ENCODE measurements around the gene IMMP2L. TPM values are rescaled to one million over a fixed set of nuclear protein-coding genes. Genes with fewer than 3 reads are reported as not detected.

Gene IMMP2L
- total RNA-seq, 4 donors from 2014 or later: 8.3 to 19.2 (median 17.8) TPM

DNA sequence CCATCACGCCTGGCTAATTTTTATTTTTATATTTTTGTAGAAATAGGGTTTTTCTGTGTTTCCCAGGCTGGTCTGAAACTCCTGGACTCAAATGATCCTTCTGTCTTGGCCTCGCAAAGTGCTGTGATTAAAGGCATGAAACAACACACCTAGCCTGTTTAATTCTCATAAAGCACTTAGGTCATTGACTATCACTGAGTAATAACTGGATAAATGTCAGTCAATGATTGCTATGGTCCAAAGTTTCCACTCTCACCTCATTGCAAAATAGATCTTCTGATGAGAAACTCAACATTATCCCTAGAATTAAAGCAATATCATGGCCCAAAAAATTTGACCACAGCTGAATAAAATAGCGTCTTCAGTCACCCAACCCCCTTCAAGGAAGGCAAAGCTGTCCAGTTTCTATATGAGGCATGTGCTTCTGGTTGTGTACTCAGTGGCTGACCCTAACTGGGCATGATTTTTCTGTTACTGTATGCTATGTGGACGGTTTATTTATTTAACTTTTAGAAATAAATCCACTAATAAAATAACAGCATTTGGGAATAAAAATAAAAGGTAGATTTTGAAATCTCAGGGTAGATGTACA lies 557.9 kb downstream of the IMMP2L start:
- Histone ChIP-seq H3K36me3 (no peaks in the 10 kb centered on the region), H3K27me3 (no peaks in the 10 kb centered on the region), H3K9me3 (no peaks in the 10 kb centered on the region), H3K4me3 (no peak overlapping the region), H3K27ac (no peak overlapping the region), H3K4me1 (no peaks in the 10 kb centered on the region)
- intact Hi-C loops (cut with DNase I; ENCODE audit: low total_unique reads): no loop called here
- ATAC-seq (no peak), DNase-seq (no peak)
- TF ChIP-seq, protein P1, sequence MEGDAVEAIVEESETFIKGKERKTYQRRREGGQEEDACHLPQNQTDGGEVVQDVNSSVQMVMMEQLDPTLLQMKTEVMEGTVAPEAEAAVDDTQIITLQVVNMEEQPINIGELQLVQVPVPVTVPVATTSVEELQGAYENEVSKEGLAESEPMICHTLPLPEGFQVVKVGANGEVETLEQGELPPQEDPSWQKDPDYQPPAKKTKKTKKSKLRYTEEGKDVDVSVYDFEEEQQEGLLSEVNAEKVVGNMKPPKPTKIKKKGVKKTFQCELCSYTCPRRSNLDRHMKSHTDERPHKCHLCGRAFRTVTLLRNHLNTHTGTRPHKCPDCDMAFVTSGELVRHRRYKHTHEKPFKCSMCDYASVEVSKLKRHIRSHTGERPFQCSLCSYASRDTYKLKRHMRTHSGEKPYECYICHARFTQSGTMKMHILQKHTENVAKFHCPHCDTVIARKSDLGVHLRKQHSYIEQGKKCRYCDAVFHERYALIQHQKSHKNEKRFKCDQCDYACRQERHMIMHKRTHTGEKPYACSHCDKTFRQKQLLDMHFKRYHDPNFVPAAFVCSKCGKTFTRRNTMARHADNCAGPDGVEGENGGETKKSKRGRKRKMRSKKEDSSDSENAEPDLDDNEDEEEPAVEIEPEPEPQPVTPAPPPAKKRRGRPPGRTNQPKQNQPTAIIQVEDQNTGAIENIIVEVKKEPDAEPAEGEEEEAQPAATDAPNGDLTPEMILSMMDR (IDR thresholded peaks at IDR 0.05 in 4 of 5, conservative IDR thresholded peaks at IDR 0.05 in 1 of 5): no peak
- TF ChIP-seq POLR2A (IDR thresholded peaks at IDR 0.05): no peak
- in situ Hi-C loops (cut with MboI; ENCODE audit: low sequenced_read_pairs in 4 of 4): no loop called here

DNA sequence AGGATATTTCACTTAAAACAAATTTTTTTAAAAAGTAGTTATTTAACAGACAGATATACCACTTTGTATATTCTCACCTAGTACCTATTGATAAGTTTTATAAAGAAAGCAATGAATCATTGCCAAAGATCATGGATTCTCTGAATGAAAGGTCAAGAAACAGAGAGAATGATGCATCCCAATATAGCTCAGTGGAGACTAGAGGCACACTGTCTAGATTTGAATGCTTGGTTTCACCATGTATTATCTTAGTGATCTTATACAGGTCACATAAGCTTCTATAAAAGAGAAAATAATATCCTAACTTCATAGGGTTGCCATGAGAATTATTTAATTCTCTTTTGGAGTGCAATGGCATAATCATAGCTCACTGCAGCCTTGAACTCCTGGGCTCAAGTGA lies 558.4 kb downstream of the IMMP2L start:
- Histone ChIP-seq H3K27ac (no peak overlapping the region), H3K36me3 (no peaks in the 10 kb centered on the region), H3K4me1 (no peaks in the 10 kb centered on the region), H3K27me3 (no peaks in the 10 kb centered on the region), H3K9me3 (no peaks in the 10 kb centered on the region), H3K4me3 (no peak overlapping the region)
- TF ChIP-seq POLR2A (IDR thresholded peaks at IDR 0.05): no peak
- TF ChIP-seq, protein P1 (IDR thresholded peaks at IDR 0.05 in 4 of 5, conservative IDR thresholded peaks at IDR 0.05 in 1 of 5): no peak
- intact Hi-C loops (cut with DNase I; ENCODE audit: low total_unique reads): no loop called here
- DNase-seq (no peak), ATAC-seq (no peak)
- in situ Hi-C loops (cut with MboI; ENCODE audit: low sequenced_read_pairs in 4 of 4): no loop called here

DNA sequence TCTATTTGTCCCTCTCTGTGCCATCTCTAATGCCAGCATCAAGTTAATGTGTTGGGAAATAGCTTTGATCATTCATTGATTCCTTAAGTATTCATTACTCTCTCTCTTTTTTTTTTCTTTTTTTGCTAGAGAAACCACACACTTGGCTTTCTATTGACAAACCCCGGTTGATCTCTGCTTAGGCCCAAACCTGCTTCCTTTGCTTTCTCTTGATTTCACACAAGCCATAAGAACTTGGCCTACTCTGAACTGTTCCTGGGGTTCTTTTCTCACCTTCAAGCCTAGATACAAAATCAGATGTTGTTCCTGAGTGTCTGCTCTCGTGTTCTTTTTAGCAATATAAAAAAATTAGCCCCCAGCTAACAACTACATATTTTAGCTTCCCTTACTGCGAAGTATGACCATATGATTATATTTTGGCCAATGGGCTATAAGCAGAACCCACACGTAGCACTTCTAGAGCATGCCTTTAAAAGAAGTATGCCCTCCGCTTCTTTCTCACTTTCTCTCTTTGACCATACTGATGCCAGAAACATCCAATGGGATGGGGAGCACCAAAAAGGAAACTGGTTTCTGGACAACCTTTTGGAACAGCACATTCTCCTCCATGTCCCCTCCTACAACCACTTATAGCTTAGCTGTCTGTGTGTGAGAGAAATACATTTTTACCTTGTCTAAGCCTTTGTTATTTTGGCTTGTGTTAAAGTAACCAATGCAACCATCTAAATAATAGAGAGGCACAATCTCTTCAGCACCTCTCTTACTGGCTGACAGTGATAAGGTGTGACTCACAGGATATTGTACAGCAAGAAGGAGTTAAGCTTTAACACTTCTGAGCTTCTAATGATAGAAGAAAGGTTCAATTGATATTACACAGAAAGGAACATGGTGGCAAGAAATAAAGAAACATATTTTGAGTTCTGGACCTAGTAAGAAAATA lies 568.0 kb downstream of the IMMP2L start:
- no peaks in the 10 kb centered on the region for H3K4me1 ChIP-seq
- intact Hi-C loops (cut with DNase I; ENCODE audit: low total_unique reads) (no loop called here), in situ Hi-C loops (cut with MboI; ENCODE audit: low sequenced_read_pairs in 4 of 4) (no loop called here)
- H3K27me3 ChIP-seq: no peaks in the 10 kb centered on the region
- no peak overlapping the region for H3K4me3 ChIP-seq
- no peak overlapping the region for H3K27ac ChIP-seq
- H3K9me3 ChIP-seq: no peaks in the 10 kb centered on the region
- no peaks in the 10 kb centered on the region for H3K36me3 ChIP-seq
- ATAC-seq (no peak), DNase-seq (no peak)
- TF ChIP-seq, protein P1 (IDR thresholded peaks at IDR 0.05 in 4 of 5, conservative IDR thresholded peaks at IDR 0.05 in 1 of 5): no peak
- TF ChIP-seq POLR2A (IDR thresholded peaks at IDR 0.05): no peak

DNA sequence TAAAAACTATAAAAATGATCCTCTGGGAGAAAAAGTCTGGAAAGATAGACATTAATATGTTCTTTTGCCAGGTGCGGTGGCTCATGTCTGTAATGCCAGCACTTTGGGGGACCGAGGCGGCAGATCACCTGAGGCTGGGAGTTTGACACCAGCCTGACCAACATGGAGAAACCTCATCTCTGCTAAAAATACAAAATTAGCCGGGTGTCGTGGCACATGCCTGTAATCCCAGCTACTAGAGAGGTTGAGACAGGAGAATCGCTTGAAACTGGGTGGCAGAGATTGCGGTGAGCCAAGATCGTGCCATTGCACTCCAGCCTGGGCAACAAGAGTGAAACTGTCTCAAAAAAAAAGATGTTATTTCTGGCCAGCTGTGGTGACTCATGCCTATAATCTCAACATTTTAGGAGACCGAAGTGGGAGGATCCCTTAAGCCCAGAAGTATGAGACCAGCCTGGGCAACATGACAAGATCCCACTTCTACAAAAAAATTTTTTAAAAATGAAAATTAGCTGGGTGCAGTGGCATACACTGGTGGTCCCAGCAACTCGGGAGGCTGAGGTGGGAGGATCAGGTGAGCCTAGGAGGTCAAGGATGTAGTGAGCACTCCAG lies 573.3 kb downstream of the IMMP2L start:
- Histone ChIP-seq H3K27me3 (no peaks in the 10 kb centered on the region), H3K4me1 (no peaks in the 10 kb centered on the region), H3K27ac (no peak overlapping the region), H3K36me3 (no peaks in the 10 kb centered on the region), H3K4me3 (no peak overlapping the region), H3K9me3 (no peaks in the 10 kb centered on the region)
- in situ Hi-C loops (cut with MboI; ENCODE audit: low sequenced_read_pairs in 4 of 4) (no loop called here), intact Hi-C loops (cut with DNase I; ENCODE audit: low total_unique reads) (no loop called here)
- DNase-seq (no peak), ATAC-seq (no peak)
- TF ChIP-seq POLR2A (IDR thresholded peaks at IDR 0.05): no peak
- TF ChIP-seq, protein P1 (IDR thresholded peaks at IDR 0.05 in 4 of 5, conservative IDR thresholded peaks at IDR 0.05 in 1 of 5): no peak

Measured in gastrocnemius medialis (tissue), 4 donors.